BE2C (cell line): ENCODE data around the gene ALDH7A1.

Experiments used
- DNase-seq: peaks from one replicate; pipeline ENCODE4 v3.0.0-alpha.2; 2020
- H3K27me3 ChIP-seq: fragments of 250-450 bp; sonication (Bioruptor Pico); 2 replicates; pipeline ENCODE4 v1.5.1; 2020; ENCODE audit warnings: mild to moderate bottlenecking
- H3K36me3 ChIP-seq: fragments of 250-450 bp; sonication (Bioruptor Pico); 2 replicates; pipeline ENCODE4 v1.5.1; 2020; ENCODE audit warnings: mild to moderate bottlenecking
- H3K4me1 ChIP-seq: fragments of 250-450 bp; sonication (Bioruptor Pico); 2 replicates; pipeline ENCODE4 v1.5.1; 2020
- H3K4me3 ChIP-seq: 2 replicates; pipeline ENCODE4 v1.5.1; 2011; ENCODE audit warnings: low read depth, low read length
- H3K9me3 ChIP-seq: fragments of 250-450 bp; sonication (Bioruptor Pico); 2 replicates; pipeline ENCODE4 v1.5.1; 2020
- TF ChIP-seq, protein P1 (sequence below): IDR thresholded peaks from 2 replicates; pipeline ENCODE4 v1.5.1; 2012; ENCODE audit warnings: mild to moderate bottlenecking, low read depth, low read length

Gene ALDH7A1

GRCh38 chr5:126589536-126590297 lies 5.3 kb downstream of the ALDH7A1 start:
- no peaks in the 10 kb centered on the region for H3K4me1 ChIP-seq
- H3K9me3 ChIP-seq, result no peaks in the 10 kb centered on the region
- TF ChIP-seq, protein P1, sequence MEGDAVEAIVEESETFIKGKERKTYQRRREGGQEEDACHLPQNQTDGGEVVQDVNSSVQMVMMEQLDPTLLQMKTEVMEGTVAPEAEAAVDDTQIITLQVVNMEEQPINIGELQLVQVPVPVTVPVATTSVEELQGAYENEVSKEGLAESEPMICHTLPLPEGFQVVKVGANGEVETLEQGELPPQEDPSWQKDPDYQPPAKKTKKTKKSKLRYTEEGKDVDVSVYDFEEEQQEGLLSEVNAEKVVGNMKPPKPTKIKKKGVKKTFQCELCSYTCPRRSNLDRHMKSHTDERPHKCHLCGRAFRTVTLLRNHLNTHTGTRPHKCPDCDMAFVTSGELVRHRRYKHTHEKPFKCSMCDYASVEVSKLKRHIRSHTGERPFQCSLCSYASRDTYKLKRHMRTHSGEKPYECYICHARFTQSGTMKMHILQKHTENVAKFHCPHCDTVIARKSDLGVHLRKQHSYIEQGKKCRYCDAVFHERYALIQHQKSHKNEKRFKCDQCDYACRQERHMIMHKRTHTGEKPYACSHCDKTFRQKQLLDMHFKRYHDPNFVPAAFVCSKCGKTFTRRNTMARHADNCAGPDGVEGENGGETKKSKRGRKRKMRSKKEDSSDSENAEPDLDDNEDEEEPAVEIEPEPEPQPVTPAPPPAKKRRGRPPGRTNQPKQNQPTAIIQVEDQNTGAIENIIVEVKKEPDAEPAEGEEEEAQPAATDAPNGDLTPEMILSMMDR, result no peak
- H3K36me3 ChIP-seq, result peaks cover 39% of the 10 kb centered on the region
- no peak for DNase-seq
- no peak overlapping the region for H3K4me3 ChIP-seq
- no peaks in the 10 kb centered on the region for H3K27me3 ChIP-seq

- H3K4me3 ChIP-seq, result no peak overlapping the region
- no peaks in the 10 kb centered on the region for H3K4me1 ChIP-seq
- no peak for DNase-seq
- H3K9me3 ChIP-seq, result no peaks in the 10 kb centered on the region
- H3K36me3 ChIP-seq, result peaks cover 49% of the 10 kb centered on the region
- no peaks in the 10 kb centered on the region for H3K27me3 ChIP-seq
- TF ChIP-seq, protein P1, result no peak
These were observed 7.2 kb downstream of the ALDH7A1 start for GRCh38 chr5:126587551-126588390.

GRCh38 chr5:126583761-126584160 lies 11.3 kb downstream of the ALDH7A1 start:
- H3K4me1 ChIP-seq, result no peaks in the 10 kb centered on the region
- no peaks in the 10 kb centered on the region for H3K9me3 ChIP-seq
- no peak overlapping the region for H3K4me3 ChIP-seq
- TF ChIP-seq, protein P1, result no peak
- no peaks in the 10 kb centered on the region for H3K27me3 ChIP-seq
- H3K36me3 ChIP-seq, result peaks cover 56% of the 10 kb centered on the region
- no peak for DNase-seq

DNA sequence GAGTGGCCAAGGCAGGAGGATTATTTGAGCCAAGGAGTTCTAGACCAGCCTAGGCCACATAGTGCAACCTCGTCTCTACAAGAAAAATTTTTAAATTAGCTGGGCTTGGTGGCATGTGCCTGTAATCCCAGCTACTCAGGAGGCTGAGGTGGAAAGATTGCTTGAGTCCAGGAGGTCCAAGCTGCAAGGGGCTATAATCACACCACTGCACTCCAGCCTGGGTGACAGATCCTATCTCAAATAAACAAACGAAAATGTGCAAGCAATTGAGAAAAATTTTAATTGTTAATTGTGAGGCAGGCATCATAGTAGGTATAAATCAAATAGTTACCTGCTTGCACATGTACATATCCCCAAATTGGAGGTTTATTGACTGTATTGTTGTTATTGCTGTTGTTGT lies 15.3 kb downstream of the ALDH7A1 start:
- Histone ChIP-seq H3K36me3 (peaks cover 61% of the 10 kb centered on the region), H3K9me3 (no peaks in the 10 kb centered on the region), H3K27me3 (no peaks in the 10 kb centered on the region), H3K4me1 (no peaks in the 10 kb centered on the region), H3K4me3 (no peak overlapping the region)
- no peak for DNase-seq
- TF ChIP-seq, protein P1, result no peak

- Histone ChIP-seq H3K36me3 (peaks cover 59% of the 10 kb centered on the region), H3K9me3 (no peaks in the 10 kb centered on the region), H3K4me1 (no peaks in the 10 kb centered on the region), H3K4me3 (no peak overlapping the region), H3K27me3 (no peaks in the 10 kb centered on the region)
- DNase-seq, result no peak
- TF ChIP-seq, protein P1, result no peak
These were observed 17.6 kb downstream of the ALDH7A1 start for GRCh38 chr5:126577415-126577814.

DNA sequence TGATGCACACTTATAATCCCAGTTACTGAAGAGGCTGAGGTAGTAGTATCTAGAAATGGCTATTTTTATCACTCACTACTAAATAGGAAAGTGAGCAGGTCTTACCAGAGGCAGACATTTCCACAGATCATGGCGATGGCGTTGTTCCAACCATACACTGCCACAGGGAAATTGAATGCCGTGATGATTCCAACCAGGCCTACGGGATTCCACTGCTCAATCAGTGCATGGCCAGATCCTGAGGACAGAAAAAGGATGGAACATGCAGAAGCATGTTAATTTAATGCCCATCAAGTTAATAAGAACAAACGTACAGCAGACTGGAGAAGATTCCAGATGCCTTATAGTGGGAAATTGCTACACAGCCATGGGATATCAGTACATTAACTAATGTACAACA lies 18.0 kb downstream of the ALDH7A1 start:
- H3K4me1 ChIP-seq, result no peaks in the 10 kb centered on the region
- H3K36me3 ChIP-seq, result peaks cover 60% of the 10 kb centered on the region
- no peaks in the 10 kb centered on the region for H3K9me3 ChIP-seq
- no peaks in the 10 kb centered on the region for H3K27me3 ChIP-seq
- no peak for DNase-seq
- TF ChIP-seq, protein P1, result no peak
- no peak overlapping the region for H3K4me3 ChIP-seq
